Stomach (tissue), 9 donors: Measurements from ENCODE around the gene CAMSAP1. TPM values are rescaled to one million over a fixed set of nuclear protein-coding genes. Genes with fewer than 3 reads are reported as not detected.

ENCODE experiments used
- DNase-seq, 2 donors: peaks; one replicate each; pipeline versions ENCODE4 v3.0.0 to v3.0.0-alpha.2; 2013 to 2019
- H3K27ac ChIP-seq, 5 donors: fragments of 200-600 bp in 4 of 5; sonication (generic) in 4 of 5; one replicate each; pipeline ENCODE4 v1.5.1; 2013 to 2019; ENCODE audit warnings: mild to moderate bottlenecking in 1 of 5, moderate library complexity in 1 of 5
- H3K27me3 ChIP-seq, 3 donors: fragments of 200-600 bp; sonication (generic); one replicate each; pipeline ENCODE4 v1.5.1; 2017 to 2019; ENCODE audit warnings: mixed run types in 1 of 3
- H3K36me3 ChIP-seq, 4 donors: fragments of 200-600 bp; sonication (generic); 1 replicate in 3 of 4; 2 replicates in 1 of 4; pipeline ENCODE4 v1.5.1; 2016 to 2019
- H3K4me1 ChIP-seq, 4 donors: fragments of 200-600 bp; sonication (generic); one replicate each; pipeline ENCODE4 v1.5.1; 2016 to 2019
- H3K4me3 ChIP-seq, 4 donors: fragments of 200-600 bp; sonication (generic) in 3 of 4; one replicate each; pipeline ENCODE4 v1.5.1; 2016 to 2019; ENCODE audit warnings: mild to moderate bottlenecking in 1 of 4
- H3K9me3 ChIP-seq, 4 donors: fragments of 200-600 bp; sonication (generic); one replicate each; pipeline ENCODE4 v1.5.1; 2016 to 2019
- EP300 ChIP-seq: sonication (generic); formaldehyde crosslinking; IDR thresholded peaks from one replicate; pipeline ENCODE4 v1.6.1; 2017; ENCODE audit warnings: antibody characterized with exemption
- POLR2A ChIP-seq, 4 donors: fragments of 450-650 bp; IDR thresholded peaks; one replicate each; pipeline ENCODE4 v1.6.1; 2016; ENCODE audit warnings: antibody characterized with exemption in 4 of 4, control low read depth in 2 of 4, mild to moderate bottlenecking in 1 of 4, moderate library complexity in 1 of 4
- POLR2AphosphoS5 ChIP-seq, 3 donors: sonication (generic); formaldehyde crosslinking; IDR thresholded peaks; one replicate each; pipeline ENCODE4 v1.6.1; 2016; ENCODE audit warnings: antibody characterized with exemption in 3 of 3
- WGBS, 5 donors: extraction: QIAGEN DNeasy Blood & Tissue Kit in 3 of 5; methylation state at CpG; one replicate each; pipeline versions ENCODE4 v1.1.5 to v1.1.7; 2013 to 2018; 5-methylcytosine and 5-hydroxymethylcytosine counted together
- intact Hi-C: fragments of 100-400 bp; cut with DNase I; formaldehyde crosslinking; loops from one replicate; pipeline ENCODE4 v1.15.1; 2023; ENCODE audit warnings: low total_unique reads
- polyA plus RNA-seq, 3 donors: library from polyadenylated mRNA; stranded (reverse); fragments of 200-250 nt; gene quantifications; one replicate each; pipeline ENCODE4 v1.2.3, GENCODE V29; 2013
- total RNA-seq, 5 donors: library from RNA; depleted of rRNA; stranded (reverse); fragments of >200 nt; gene quantifications; one replicate each; pipeline versions ENCODE4 v1.1.0 to v1.2.3, GENCODE V29; 2014 to 2016
- TF ChIP-seq, protein P1 (sequence below), 7 experiments: fragments of 450-650 bp in 4 of 7; fragments of 200-600 bp in 3 of 7; sonication (generic) in 3 of 7; IDR thresholded peaks; one replicate each; pipeline ENCODE4 v1.5.1; 2016 to 2019; ENCODE audit warnings: antibody characterized with exemption in 7 of 7, control low read depth in 2 of 7, mild to moderate bottlenecking in 1 of 7
- donor health status: healthy with polysubstance abuse.
- donor health status: Bipolar disorder and iron deficiency.
- donor health status: healthy.

Gene CAMSAP1
- total and polyA plus RNA-seq, 8 donors, result 2.4 to 238 (median 12.7) TPM

DNA sequence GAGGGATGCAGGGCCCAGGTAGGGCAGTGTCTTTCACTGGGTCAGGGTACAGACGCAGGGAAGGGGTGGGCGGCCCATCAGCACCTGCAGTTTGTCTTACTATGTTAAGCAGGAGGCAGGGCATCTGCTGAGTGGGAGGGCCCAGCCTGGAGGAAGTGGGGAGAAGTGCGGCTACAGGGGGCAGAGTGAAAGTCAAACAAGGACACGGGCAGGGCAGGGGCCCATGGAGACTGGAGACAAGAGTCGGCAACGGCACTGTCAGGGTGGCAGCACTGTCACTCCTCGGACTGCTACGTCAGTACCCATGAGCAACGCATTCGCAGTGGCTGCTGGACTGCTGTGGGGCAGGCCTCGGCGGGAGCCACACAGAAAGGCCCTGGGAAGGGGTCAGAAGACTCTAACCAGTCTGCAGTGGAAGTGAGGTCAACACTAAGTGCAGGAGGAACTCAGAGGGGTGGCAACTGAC, 19.7 kb downstream of the CAMSAP1 start:
- intact Hi-C loops, result no loop called here
- WGBS, 5 donors, result 48 to 64% (median 50%) methylated on average over 10 to 12 of the region's 12 CpGs
- no peaks in the 10 kb centered on the region for H3K9me3 ChIP-seq
- H3K27me3 ChIP-seq, result no peaks in the 10 kb centered on the region
- DNase-seq, result peak; percentile 26 to 69
- H3K27ac ChIP-seq, result peak overlapping the region in 1 of 5 donors; percentile 6
- H3K36me3 ChIP-seq, result peaks cover 0 to 2% (median under 1%) of the 10 kb centered on the region in 4 donors
- peaks cover 50 to 76% (median 61%) of the 10 kb centered on the region in 4 donors for H3K4me1 ChIP-seq
- H3K4me3 ChIP-seq, result no peak overlapping the region
- TF ChIP-seq, protein P1, sequence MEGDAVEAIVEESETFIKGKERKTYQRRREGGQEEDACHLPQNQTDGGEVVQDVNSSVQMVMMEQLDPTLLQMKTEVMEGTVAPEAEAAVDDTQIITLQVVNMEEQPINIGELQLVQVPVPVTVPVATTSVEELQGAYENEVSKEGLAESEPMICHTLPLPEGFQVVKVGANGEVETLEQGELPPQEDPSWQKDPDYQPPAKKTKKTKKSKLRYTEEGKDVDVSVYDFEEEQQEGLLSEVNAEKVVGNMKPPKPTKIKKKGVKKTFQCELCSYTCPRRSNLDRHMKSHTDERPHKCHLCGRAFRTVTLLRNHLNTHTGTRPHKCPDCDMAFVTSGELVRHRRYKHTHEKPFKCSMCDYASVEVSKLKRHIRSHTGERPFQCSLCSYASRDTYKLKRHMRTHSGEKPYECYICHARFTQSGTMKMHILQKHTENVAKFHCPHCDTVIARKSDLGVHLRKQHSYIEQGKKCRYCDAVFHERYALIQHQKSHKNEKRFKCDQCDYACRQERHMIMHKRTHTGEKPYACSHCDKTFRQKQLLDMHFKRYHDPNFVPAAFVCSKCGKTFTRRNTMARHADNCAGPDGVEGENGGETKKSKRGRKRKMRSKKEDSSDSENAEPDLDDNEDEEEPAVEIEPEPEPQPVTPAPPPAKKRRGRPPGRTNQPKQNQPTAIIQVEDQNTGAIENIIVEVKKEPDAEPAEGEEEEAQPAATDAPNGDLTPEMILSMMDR (IDR thresholded peaks at IDR 0.05), result no peak
- no peak for TF ChIP-seq POLR2AphosphoS5 (IDR thresholded peaks at IDR 0.05)
- no peak for TF ChIP-seq POLR2A (IDR thresholded peaks at IDR 0.05)
- TF ChIP-seq EP300, result no peak

- H3K9me3 ChIP-seq, result no peaks in the 10 kb centered on the region
- DNase-seq, result peak in 1 of 2 donors; percentile 24
- WGBS, 5 donors, result 62 to 71% (median 66%) methylated on average over 18 of the region's 18 CpGs
- peaks cover 0 to 8% (median 4%) of the 10 kb centered on the region in 4 donors for H3K36me3 ChIP-seq
- peak overlapping the region in 1 of 5 donors; percentile 6 for H3K27ac ChIP-seq
- H3K4me3 ChIP-seq, result no peak overlapping the region
- peaks cover 50 to 76% (median 61%) of the 10 kb centered on the region in 4 donors for H3K4me1 ChIP-seq
- H3K27me3 ChIP-seq, result no peaks in the 10 kb centered on the region
- TF ChIP-seq POLR2AphosphoS5 (IDR thresholded peaks at IDR 0.05), result no peak
- no peak for TF ChIP-seq EP300
- TF ChIP-seq, protein P1 (IDR thresholded peaks at IDR 0.05), result no peak
- TF ChIP-seq POLR2A (IDR thresholded peaks at IDR 0.05), result no peak
- intact Hi-C loops, result no loop called here
Measured at GRCh38 chr9:135887021-135887507, 20.3 kb downstream of the CAMSAP1 start.

DNA sequence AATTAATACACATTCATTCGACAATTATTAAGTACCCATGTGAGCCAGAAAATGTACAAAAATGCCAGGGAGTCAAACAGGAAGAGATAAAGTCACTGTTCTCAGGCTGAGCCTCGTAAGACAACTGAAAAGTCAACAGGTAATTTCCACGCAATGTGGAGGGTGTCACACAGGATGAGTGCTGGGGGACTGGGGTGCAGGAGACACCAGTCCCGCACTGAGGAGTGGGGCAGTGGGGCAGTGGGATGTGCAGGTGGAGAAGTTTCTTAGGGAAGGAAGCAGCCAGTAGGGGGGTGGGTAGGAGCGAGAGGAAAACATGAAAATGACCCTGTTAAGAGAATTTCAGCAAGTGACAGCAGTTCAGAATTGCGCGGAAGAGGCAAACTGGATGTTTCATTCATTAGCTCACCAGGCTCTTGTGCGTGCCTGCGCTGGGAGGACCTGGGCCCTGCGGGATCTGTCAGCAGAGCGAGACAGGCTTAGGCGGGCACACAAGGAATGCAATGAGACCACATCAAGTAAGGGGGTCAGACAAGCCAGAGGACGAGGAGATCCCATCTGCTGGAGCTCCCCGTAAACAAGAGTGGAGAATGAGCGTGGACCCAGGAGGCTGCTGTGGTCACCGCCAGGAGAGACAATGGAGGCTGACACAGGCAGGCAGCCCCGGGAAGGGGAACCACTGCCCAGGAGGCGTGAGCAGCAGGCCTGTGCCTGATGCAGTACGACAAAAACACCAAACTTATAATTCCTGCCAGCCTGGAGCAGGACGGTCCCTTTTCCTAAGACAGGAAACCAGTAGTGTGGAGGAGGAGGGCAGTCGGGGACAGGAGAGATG, 21.0 kb downstream of the CAMSAP1 start:
- TF ChIP-seq EP300 (no peak), POLR2A (IDR thresholded peaks at IDR 0.05) (no peak)
- TF ChIP-seq, protein P1 (IDR thresholded peaks at IDR 0.05), result no peak
- Histone ChIP-seq H3K36me3 (peaks cover 0 to 15% (median 11%) of the 10 kb centered on the region in 4 donors), H3K4me1 (peaks cover 50 to 75% (median 61%) of the 10 kb centered on the region in 4 donors), H3K9me3 (no peaks in the 10 kb centered on the region), H3K27ac (no peak overlapping the region), H3K27me3 (no peaks in the 10 kb centered on the region), H3K4me3 (no peak overlapping the region)
- WGBS, 5 donors, result 82 to 90% (median 87%) methylated on average over 21 of the region's 21 CpGs
- peak in 1 of 2 donors; percentile 4 for DNase-seq
- intact Hi-C loops, result no loop called here

- peaks cover 40 to 69% (median 57%) of the 10 kb centered on the region in 4 donors for H3K4me1 ChIP-seq
Measured at GRCh38 chr9:135885100-135885853, 22.1 kb downstream of the CAMSAP1 start.

More at GRCh38 chr9:135885100-135885853, 22.1 kb downstream of the CAMSAP1 start:
- Histone ChIP-seq H3K27ac (no peak overlapping the region), H3K9me3 (no peaks in the 10 kb centered on the region), H3K4me3 (no peak overlapping the region), H3K27me3 (no peaks in the 10 kb centered on the region), H3K36me3 (peaks cover 0 to 26% (median 21%) of the 10 kb centered on the region in 4 donors)
- WGBS, 5 donors, result 69 to 77% (median 74%) methylated on average over 7 of the region's 7 CpGs
- intact Hi-C loops, result no loop called here
- TF ChIP-seq, protein P1 (IDR thresholded peaks at IDR 0.05), result no peak
- TF ChIP-seq EP300 (no peak), POLR2A (IDR thresholded peaks at IDR 0.05) (no peak), POLR2AphosphoS5 (IDR thresholded peaks at IDR 0.05) (no peak)
- peak in 1 of 2 donors; percentile 13 for DNase-seq
